ENCODE data around the gene KLHL41.
"Not testable (repeated sequence)": the region's sequence is repeated elsewhere in the genome, so short reads cannot be mapped to it uniquely, and the experiment has no call there.

Gene KLHL41

GRCh38 chr2:169510496-169510895 is 994 bp downstream of the KLHL41 start:
- no peak for DNase-seq

- DNase-seq: no peak
Observed at GRCh38 chr2:169511818-169512217, 2.3 kb downstream of the KLHL41 start.

- no peak for DNase-seq
Observed at GRCh38 chr2:169512525-169512924, 3.0 kb downstream of the KLHL41 start.

GRCh38 chr2:169513094-169513493 is 3.6 kb downstream of the KLHL41 start:
- DNase-seq: no peak

GRCh38 chr2:169513926-169514325 is 4.4 kb downstream of the KLHL41 start:
- no peak for DNase-seq

GRCh38 chr2:169514758-169515157 is 5.3 kb downstream of the KLHL41 start:
- DNase-seq: not testable (repeated sequence)

GRCh38 chr2:169516488-169516995 is 7.0 kb downstream of the KLHL41 start:
- not testable (repeated sequence) for DNase-seq

- no peak for DNase-seq
Observed at GRCh38 chr2:169520896-169521295, 11.4 kb downstream of the KLHL41 start.

- no peak for DNase-seq
Observed at GRCh38 chr2:169523681-169524080, 14.2 kb downstream of the KLHL41 start.

GRCh38 chr2:169525434-169525833 is 15.9 kb downstream of the KLHL41 start:
- DNase-seq: no peak

GRCh38 chr2:169526451-169526850 is 16.9 kb downstream of the KLHL41 start:
- DNase-seq: no peak

GRCh38 chr2:169528271-169528701 is 18.8 kb downstream of the KLHL41 start:
- peak; percentile 60 to 71 for DNase-seq

- DNase-seq: not testable (repeated sequence)
Observed at GRCh38 chr2:169539460-169539859, 30.0 kb downstream of the KLHL41 start.

- no peak for DNase-seq
Observed at GRCh38 chr2:169540146-169540545, 30.6 kb downstream of the KLHL41 start.

- no peak for DNase-seq
Observed at GRCh38 chr2:169542433-169542832, 32.9 kb downstream of the KLHL41 start.

GRCh38 chr2:169546756-169547155 is 37.3 kb downstream of the KLHL41 start:
- no peak for DNase-seq

GRCh38 chr2:169561364-169561763 is 51.9 kb downstream of the KLHL41 start:
- DNase-seq: no peak

GRCh38 chr2:169562084-169562483 is 52.6 kb downstream of the KLHL41 start:
- not testable (repeated sequence) for DNase-seq

- no peak for DNase-seq
Observed at GRCh38 chr2:169562519-169562918, 53.0 kb downstream of the KLHL41 start.

GRCh38 chr2:169565686-169566085 is 56.2 kb downstream of the KLHL41 start:
- DNase-seq: no peak

GRCh38 chr2:169569948-169570347 is 60.4 kb downstream of the KLHL41 start:
- no peak for DNase-seq

GRCh38 chr2:169570752-169571151 is 61.2 kb downstream of the KLHL41 start:
- DNase-seq: not testable (repeated sequence)

GRCh38 chr2:169571571-169571970 is 62.1 kb downstream of the KLHL41 start:
- DNase-seq: no peak

GRCh38 chr2:169572189-169572588 is 62.7 kb downstream of the KLHL41 start:
- no peak for DNase-seq

- DNase-seq: no peak
Observed at GRCh38 chr2:169572821-169573159, 63.3 kb downstream of the KLHL41 start.

Measured in CD4-positive, alpha-beta T cell treated with Interleukin-1 beta for 1 hour (primary cell).